Measurements from ENCODE around the gene IFNE.
"Not testable (repeated sequence)": the region's sequence is repeated elsewhere in the genome, so short reads cannot be mapped to it uniquely, and the experiment has no call there.

IFNE gene

DNA sequence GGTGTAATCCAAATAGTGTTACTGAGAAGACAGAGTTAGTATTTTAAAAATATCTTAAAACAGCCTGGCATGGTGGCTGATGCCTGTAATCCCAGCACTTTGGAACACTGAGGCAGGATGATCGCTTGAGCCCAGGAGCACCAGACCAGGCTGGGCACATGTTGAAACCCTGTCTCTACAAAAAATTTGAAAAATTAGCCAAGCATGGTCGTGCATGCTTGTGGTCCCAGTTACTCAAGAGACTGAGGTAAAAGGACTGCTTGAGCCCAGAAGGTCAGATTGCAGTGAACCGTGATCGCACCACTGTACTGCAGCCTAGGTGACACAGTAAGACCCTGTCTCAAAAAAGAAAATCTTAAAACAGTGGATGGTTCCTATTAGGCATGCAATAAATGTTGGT is 29.4 kb downstream of the IFNE start:
- Histone ChIP-seq H3K4me1 (ENCODE audit: control insufficient read depth, insufficient read depth, low read length) (no peaks in the 10 kb centered on the region), H3K36me3 (ENCODE audit: control insufficient read depth in 2 of 2, insufficient read depth in 2 of 2, low read length in 2 of 2) (no peaks in the 10 kb centered on the region), H3K27me3 (ENCODE audit: control insufficient read depth in 1 of 2, insufficient read depth in 2 of 2, low read length in 2 of 2) (no peaks in the 10 kb centered on the region), H3K9ac (ENCODE audit: low read length in 2 of 2) (no peak overlapping the region), H3K9me3 (ENCODE audit: control insufficient read depth in 2 of 2, low read length in 2 of 2) (no peaks in the 10 kb centered on the region), H3K27ac (ENCODE audit: low read length) (no peak overlapping the region), H3K4me3 (ENCODE audit: low read length in 2 of 2) (no peak overlapping the region)

DNA sequence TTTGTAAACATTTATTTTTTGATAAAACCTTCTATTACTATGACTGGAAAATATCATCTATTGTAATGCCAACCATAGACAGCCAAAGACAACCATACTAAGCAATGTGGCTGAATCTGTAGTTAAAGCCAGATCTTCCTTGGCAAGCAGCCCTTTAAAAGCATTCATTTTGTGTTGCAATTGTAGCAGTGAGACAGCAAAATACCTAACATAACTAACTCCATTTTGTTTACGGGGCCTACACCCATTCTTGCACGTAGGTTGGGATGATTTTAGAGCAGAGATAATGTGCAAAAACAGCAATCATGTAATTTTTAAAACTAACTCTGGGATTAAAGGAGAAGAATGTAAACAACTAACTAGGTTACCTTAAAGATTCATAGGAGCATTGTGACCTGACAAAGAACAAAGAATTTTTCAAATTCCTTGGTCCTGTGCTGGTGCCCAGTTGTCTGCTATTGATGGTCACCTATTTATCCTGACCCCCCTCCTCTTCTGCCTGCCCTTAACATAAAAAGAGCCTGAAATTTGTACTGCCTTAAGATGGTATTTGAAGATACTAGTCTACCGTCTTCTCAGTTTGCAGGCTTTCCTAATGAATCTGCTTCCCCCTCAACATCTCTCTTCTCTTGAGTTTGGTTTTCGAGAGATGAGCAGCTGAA is 31.2 kb downstream of the IFNE start:
- Histone ChIP-seq H3K9ac (ENCODE audit: low read length in 2 of 2) (no peak overlapping the region), H3K4me3 (ENCODE audit: low read length in 2 of 2) (no peak overlapping the region), H3K27me3 (ENCODE audit: control insufficient read depth in 1 of 2, insufficient read depth in 2 of 2, low read length in 2 of 2) (no peaks in the 10 kb centered on the region), H3K36me3 (ENCODE audit: control insufficient read depth in 2 of 2, insufficient read depth in 2 of 2, low read length in 2 of 2) (no peaks in the 10 kb centered on the region), H3K27ac (ENCODE audit: low read length) (no peak overlapping the region), H3K9me3 (ENCODE audit: control insufficient read depth in 2 of 2, low read length in 2 of 2) (no peaks in the 10 kb centered on the region), H3K4me1 (ENCODE audit: control insufficient read depth, insufficient read depth, low read length) (no peaks in the 10 kb centered on the region)

DNA sequence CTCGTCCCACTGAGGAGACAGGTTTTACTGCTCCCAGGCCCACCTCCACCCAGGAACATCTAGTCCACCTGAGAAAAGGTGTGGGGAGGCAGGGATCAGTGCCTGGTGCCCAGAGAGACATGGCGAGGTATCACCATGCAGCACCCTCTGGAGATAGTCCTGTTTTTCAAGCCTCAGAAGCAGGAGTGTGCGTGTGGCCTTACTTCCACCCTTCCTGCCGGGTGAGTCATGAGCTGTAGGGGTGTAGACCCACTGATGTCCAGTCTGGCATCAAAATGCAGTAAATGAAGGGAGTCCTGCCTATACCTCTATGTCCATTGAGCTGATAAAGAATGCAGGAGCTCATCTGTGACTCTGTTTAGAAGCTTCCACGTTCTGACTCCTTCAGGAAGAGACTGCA is 32.8 kb downstream of the IFNE start:
- H3K36me3 ChIP-seq (ENCODE audit: control insufficient read depth in 2 of 2, insufficient read depth in 2 of 2, low read length in 2 of 2); H3K4me3 ChIP-seq (ENCODE audit: low read length in 2 of 2); H3K27ac ChIP-seq (ENCODE audit: low read length); H3K9me3 ChIP-seq (ENCODE audit: control insufficient read depth in 2 of 2, low read length in 2 of 2); H3K9ac ChIP-seq (ENCODE audit: low read length in 2 of 2); H3K27me3 ChIP-seq (ENCODE audit: control insufficient read depth in 1 of 2, insufficient read depth in 2 of 2, low read length in 2 of 2); H3K4me1 ChIP-seq (ENCODE audit: control insufficient read depth, insufficient read depth, low read length): not testable (repeated sequence)

DNA sequence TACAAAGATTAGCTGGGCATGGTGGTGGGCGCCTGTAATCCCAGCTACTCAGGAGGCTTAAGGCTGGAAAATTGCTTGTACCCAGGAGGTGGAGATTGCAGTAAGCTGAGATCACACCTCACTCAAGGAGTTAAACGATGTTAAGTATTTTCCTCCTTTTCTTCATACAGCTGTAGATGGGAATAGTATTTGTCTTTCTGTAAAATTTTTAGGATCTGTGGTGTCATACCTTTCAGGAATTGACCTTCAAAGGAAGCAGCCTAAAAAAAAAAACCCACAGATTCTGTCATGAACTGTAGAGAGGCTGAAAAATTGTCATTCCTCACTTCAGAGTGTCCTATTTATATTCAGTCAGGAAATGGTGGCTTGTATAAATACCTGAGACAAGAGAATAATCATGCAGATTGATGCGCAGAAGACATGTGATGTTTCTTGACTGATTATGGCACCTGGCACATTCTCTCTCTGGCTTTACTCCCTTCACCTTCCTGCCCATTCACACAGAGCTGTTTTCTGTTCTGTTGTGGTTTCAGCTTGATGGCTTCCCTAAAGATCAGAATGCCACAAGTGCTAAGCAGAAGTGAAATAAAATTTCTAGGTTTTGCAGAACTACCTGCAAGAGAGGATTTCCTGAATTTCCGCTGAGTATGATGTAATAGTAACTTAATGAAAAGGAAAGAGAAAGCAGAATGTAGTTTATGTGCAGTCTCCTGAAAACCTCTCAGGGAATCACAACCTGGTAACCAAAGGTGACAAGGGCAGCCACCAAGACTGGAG is 38.1 kb downstream of the IFNE start:
- Histone ChIP-seq H3K4me1 (ENCODE audit: control insufficient read depth, insufficient read depth, low read length) (no peaks in the 10 kb centered on the region), H3K27ac (ENCODE audit: low read length) (no peak overlapping the region)

DNA sequence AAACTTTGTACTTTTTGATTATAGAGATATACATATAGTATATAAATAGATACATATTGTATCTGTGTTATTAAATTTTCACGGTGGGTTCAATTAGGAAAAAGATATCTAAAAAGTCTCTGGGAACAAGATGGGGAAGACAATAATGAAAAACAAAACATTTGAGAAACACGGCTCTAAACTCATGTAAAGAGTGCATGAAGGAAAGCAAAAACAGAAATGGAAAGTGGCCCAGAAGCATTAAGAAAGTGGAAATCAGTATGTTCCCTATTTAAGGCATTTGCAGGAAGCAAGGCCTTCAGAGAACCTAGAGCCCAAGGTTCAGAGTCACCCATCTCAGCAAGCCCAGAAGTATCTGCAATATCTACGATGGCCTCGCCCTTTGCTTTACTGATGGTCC is 42.0 kb downstream of the IFNE start, which contains the start of gene IFNA1:
TSS of gene IFNA1 (plus strand) at position 301 of the 400 bp plus-strand sequence. CDS start at position 370, 69 bp downstream.
- H3K36me3 ChIP-seq (ENCODE audit: control insufficient read depth in 2 of 2, insufficient read depth in 2 of 2, low read length in 2 of 2), result no peaks in the 10 kb centered on the region
- H3K27ac ChIP-seq (ENCODE audit: low read length), result no peak within 1 kb of the TSS
- H3K9me3 ChIP-seq (ENCODE audit: control insufficient read depth in 2 of 2, low read length in 2 of 2), result no peaks in the 10 kb centered on the region
- H3K4me3 ChIP-seq (ENCODE audit: low read length in 2 of 2), result no peak within 1 kb of the TSS
- no peak within 1 kb of the TSS for H3K9ac ChIP-seq (ENCODE audit: low read length in 2 of 2)
- H3K27me3 ChIP-seq (ENCODE audit: control insufficient read depth in 1 of 2, insufficient read depth in 2 of 2, low read length in 2 of 2), result peaks cover 2 to 6% of the 10 kb centered on the region in 2 donors
- H3K4me1 ChIP-seq (ENCODE audit: control insufficient read depth, insufficient read depth, low read length), result no peaks in the 10 kb centered on the region

More for the DNA sequence above, 38.1 kb downstream of the IFNE start:
- Histone ChIP-seq H3K9ac (ENCODE audit: low read length in 2 of 2) (no peak overlapping the region), H3K4me3 (ENCODE audit: low read length in 2 of 2) (no peak overlapping the region), H3K27me3 (ENCODE audit: control insufficient read depth in 1 of 2, insufficient read depth in 2 of 2, low read length in 2 of 2) (no peaks in the 10 kb centered on the region), H3K36me3 (ENCODE audit: control insufficient read depth in 2 of 2, insufficient read depth in 2 of 2, low read length in 2 of 2) (no peaks in the 10 kb centered on the region), H3K9me3 (ENCODE audit: control insufficient read depth in 2 of 2, low read length in 2 of 2) (no peaks in the 10 kb centered on the region)

DNA sequence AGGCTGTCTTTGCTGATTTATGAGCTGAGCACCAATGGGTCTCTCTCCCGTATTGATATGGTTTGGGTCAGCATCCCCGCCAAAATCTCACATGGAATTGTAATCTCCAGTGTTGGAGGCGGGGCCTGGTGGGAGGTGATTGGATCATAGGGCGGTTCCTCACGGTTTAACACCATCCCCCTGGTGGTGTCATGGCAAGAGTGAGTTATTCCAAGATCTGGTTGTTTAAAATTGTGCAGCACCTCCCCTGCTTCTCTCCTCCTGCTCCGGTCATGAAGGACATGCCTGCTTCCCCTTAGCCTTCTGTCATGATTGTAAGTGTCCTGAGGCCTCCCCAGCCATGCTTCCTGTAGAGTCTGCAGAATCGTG is 47.1 kb downstream of the IFNE start:
- H3K27me3 ChIP-seq (ENCODE audit: control insufficient read depth in 1 of 2, insufficient read depth in 2 of 2, low read length in 2 of 2); H3K9me3 ChIP-seq (ENCODE audit: control insufficient read depth in 2 of 2, low read length in 2 of 2); H3K36me3 ChIP-seq (ENCODE audit: control insufficient read depth in 2 of 2, insufficient read depth in 2 of 2, low read length in 2 of 2); H3K27ac ChIP-seq (ENCODE audit: low read length); H3K9ac ChIP-seq (ENCODE audit: low read length in 2 of 2); H3K4me1 ChIP-seq (ENCODE audit: control insufficient read depth, insufficient read depth, low read length); H3K4me3 ChIP-seq (ENCODE audit: low read length in 2 of 2): not testable (repeated sequence)

DNA sequence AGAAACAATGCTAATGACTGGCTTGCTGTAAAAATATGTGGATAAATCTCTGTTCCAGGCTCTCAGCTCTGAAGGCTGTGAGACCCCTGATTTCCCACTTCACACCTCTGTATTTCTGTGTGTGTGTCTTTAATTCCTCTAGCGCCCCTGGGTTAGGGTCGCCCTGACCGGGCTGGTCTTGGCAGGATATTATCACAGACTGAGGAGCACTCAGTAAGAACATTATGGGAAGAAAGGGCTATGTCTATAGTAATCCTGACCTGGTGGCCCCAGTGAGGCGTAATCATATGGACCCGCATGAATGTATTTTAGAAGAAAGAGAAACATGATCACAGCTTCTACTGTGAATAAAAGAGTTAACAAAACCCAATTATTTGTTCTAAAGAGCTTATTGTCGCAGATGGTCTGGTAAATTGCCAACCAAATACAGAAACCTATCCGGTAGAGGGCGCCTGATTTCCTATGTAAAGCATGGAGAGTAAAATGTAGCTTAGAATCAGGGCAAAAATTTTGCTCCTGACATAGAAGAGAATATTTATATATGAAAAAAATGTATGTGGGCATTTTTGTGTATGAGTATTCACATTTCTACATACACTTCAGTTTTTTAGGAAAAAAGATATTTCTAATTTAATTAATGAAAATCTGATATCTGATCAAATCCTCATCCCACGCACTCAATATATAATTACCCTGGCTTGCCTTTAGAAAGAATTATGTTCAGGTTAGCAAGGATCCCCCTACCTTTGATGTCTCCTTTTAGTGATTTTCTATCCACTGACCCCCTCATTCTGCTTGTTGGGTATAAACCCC is 47.7 kb downstream of the IFNE start:
- Histone ChIP-seq H3K9me3 (ENCODE audit: control insufficient read depth in 2 of 2, low read length in 2 of 2) (no peaks in the 10 kb centered on the region), H3K27ac (ENCODE audit: low read length) (no peak overlapping the region), H3K9ac (ENCODE audit: low read length in 2 of 2) (no peak overlapping the region), H3K36me3 (ENCODE audit: control insufficient read depth in 2 of 2, insufficient read depth in 2 of 2, low read length in 2 of 2) (no peaks in the 10 kb centered on the region), H3K27me3 (ENCODE audit: control insufficient read depth in 1 of 2, insufficient read depth in 2 of 2, low read length in 2 of 2) (peaks cover 2 to 6% of the 10 kb centered on the region in 2 donors), H3K4me3 (ENCODE audit: low read length in 2 of 2) (no peak overlapping the region), H3K4me1 (ENCODE audit: control insufficient read depth, insufficient read depth, low read length) (no peaks in the 10 kb centered on the region)

DNA sequence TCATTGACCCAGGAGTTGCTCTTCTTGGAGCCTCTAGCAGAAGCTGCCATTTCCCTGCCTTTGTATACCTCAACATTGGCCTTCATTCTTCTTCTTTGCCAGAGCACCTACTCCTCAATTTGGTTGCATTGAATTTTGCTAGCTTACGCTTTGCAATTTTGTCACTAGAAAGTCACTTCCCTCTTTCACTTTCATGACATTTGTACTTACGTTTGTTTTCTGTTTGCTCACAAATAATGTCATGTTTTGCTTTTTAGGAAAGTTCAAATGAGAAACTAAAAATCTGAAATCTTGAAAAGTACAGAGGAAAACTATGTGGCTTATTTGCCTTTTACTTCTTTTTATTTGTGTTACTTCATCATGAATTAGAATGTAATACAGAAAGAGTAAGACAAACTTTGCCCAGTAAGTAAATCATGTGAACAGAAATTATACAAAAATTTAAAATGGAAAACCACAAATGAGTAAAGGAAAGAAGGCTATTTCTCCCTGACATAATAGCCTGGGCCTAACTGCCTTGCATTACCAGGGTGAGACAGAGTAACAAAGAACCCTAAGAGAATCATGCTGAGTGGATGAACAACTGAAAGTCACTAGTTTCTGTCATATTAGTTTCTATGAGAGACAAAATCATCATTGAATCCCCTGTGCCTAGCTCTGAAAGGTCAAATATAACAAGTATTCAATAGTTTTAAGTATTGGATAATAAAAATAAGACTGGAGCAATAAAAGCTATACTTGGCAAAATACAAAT is 49.3 kb downstream of the IFNE start:
- Histone ChIP-seq H3K9me3 (ENCODE audit: control insufficient read depth in 2 of 2, low read length in 2 of 2) (no peaks in the 10 kb centered on the region), H3K27me3 (ENCODE audit: control insufficient read depth in 1 of 2, insufficient read depth in 2 of 2, low read length in 2 of 2) (peaks cover under 1 to 2% of the 10 kb centered on the region in 2 donors), H3K4me3 (ENCODE audit: low read length in 2 of 2) (no peak overlapping the region), H3K4me1 (ENCODE audit: control insufficient read depth, insufficient read depth, low read length) (no peaks in the 10 kb centered on the region), H3K36me3 (ENCODE audit: control insufficient read depth in 2 of 2, insufficient read depth in 2 of 2, low read length in 2 of 2) (no peaks in the 10 kb centered on the region), H3K9ac (ENCODE audit: low read length in 2 of 2) (no peak overlapping the region), H3K27ac (ENCODE audit: low read length) (no peak overlapping the region)

Measured in stomach smooth muscle (tissue), 2 donors.